Parathyroid adenoma (tissue), 2 donors: Measurements from ENCODE around the gene PRPSAP2.
"Not testable (repeated sequence)": the region's sequence is repeated elsewhere in the genome, so short reads cannot be mapped to it uniquely, and the experiment has no call there.

Experiments used
- H2AFZ ChIP-seq: fragments of 300-600 bp; sonication (generic); one replicate; pipeline ENCODE4 v1.7.0; 2017; ENCODE audit warnings: antibody characterized with exemption, mild to moderate bottlenecking
- H3K27ac ChIP-seq: fragments of 300-600 bp; sonication (generic); one replicate; pipeline ENCODE4 v1.7.0; 2017
- H3K27me3 ChIP-seq: fragments of 300-600 bp; sonication (generic); one replicate; pipeline ENCODE4 v1.7.0; 2017; ENCODE audit warnings: low read length; ENCODE audit not compliant: control insufficient read depth, insufficient read depth
- H3K36me3 ChIP-seq: fragments of 300-600 bp; sonication (generic); one replicate; pipeline ENCODE4 v1.7.0; 2017; ENCODE audit warnings: low read length; ENCODE audit not compliant: control insufficient read depth, insufficient read depth
- H3K4me1 ChIP-seq: fragments of 300-600 bp; sonication (generic); one replicate; pipeline ENCODE4 v1.7.0; 2017; ENCODE audit warnings: control low read depth
- H3K4me2 ChIP-seq: fragments of 300-600 bp; sonication (generic); one replicate; pipeline ENCODE4 v1.7.0; 2017; ENCODE audit warnings: low read length
- H3K4me3 ChIP-seq: fragments of 300-600 bp; sonication (generic); one replicate; pipeline ENCODE4 v1.7.0; 2017; ENCODE audit warnings: low read depth, low read length
- H3K79me2 ChIP-seq: fragments of 300-600 bp; sonication (generic); one replicate; pipeline ENCODE4 v1.7.0; 2017; ENCODE audit warnings: control low read depth
- H3K9ac ChIP-seq: fragments of 300-600 bp; sonication (generic); one replicate; pipeline ENCODE4 v1.7.0; 2017; ENCODE audit warnings: mild to moderate bottlenecking
- H3K9me3 ChIP-seq: fragments of 300-600 bp; sonication (generic); one replicate; pipeline ENCODE4 v1.7.0; 2017; ENCODE audit warnings: low read length; ENCODE audit not compliant: control insufficient read depth
- CTCF ChIP-seq: fragments of 300-600 bp; sonication (generic); IDR thresholded peaks from one replicate; pipeline ENCODE4 v1.7.0; 2017; ENCODE audit warnings: antibody characterized with exemption, mild to moderate bottlenecking
- donor health status: primary hyperparathyroidism.

Gene PRPSAP2

GRCh38 chr17:18857864-18858566 lies at the start of gene PRPSAP2:
Gene PRPSAP2, plus strand, starts transcription at chr17:18858131. Its CDS starts 7,703 bp downstream, at chr17:18865834.
- Histone ChIP-seq H3K27me3 (no peaks in the 10 kb centered on the region), H3K9ac (peak within 1 kb of the TSS; percentile 47), H3K4me3 (peak within 1 kb of the TSS; percentile 82), H2AFZ (peak within 1 kb of the TSS; percentile 95), H3K27ac (peak within 1 kb of the TSS; percentile 80), H3K4me1 (peaks cover 5% of the 10 kb centered on the region), H3K79me2 (peaks cover 4% of the 10 kb centered on the region), H3K4me2 (peak within 1 kb of the TSS; percentile 82), H3K9me3 (no peaks in the 10 kb centered on the region), H3K36me3 (no peaks in the 10 kb centered on the region)
- TF ChIP-seq CTCF, result no peak

- H2AFZ ChIP-seq, H3K9me3 ChIP-seq, H3K36me3 ChIP-seq, H3K79me2 ChIP-seq, H3K9ac ChIP-seq, H3K4me2 ChIP-seq, H3K4me3 ChIP-seq, H3K27ac ChIP-seq, H3K27me3 ChIP-seq, H3K4me1 ChIP-seq: not testable (repeated sequence)
Observed at GRCh38 chr17:18815924-18816323, 42.0 kb upstream of the PRPSAP2 start.

GRCh38 chr17:18816489-18817371 lies 41.2 kb upstream of the PRPSAP2 start:
- H3K79me2 ChIP-seq, H3K27ac ChIP-seq, H3K4me2 ChIP-seq, H3K9ac ChIP-seq, H3K9me3 ChIP-seq, H3K36me3 ChIP-seq, H3K4me1 ChIP-seq, H3K4me3 ChIP-seq, H2AFZ ChIP-seq, H3K27me3 ChIP-seq: not testable (repeated sequence)
- TF ChIP-seq CTCF, result peak; percentile 71

- H3K4me3 ChIP-seq, result not testable (repeated sequence)
Observed at GRCh38 chr17:18821430-18821829, 36.5 kb upstream of the PRPSAP2 start.

GRCh38 chr17:18827613-18828012 lies 30.3 kb upstream of the PRPSAP2 start:
- H3K4me3 ChIP-seq, H3K27ac ChIP-seq, H2AFZ ChIP-seq, H3K79me2 ChIP-seq, H3K27me3 ChIP-seq, H3K9me3 ChIP-seq, H3K4me1 ChIP-seq, H3K4me2 ChIP-seq, H3K36me3 ChIP-seq, H3K9ac ChIP-seq: not testable (repeated sequence)

More at GRCh38 chr17:18821430-18821829, 36.5 kb upstream of the PRPSAP2 start:
- H3K4me2 ChIP-seq, H3K9ac ChIP-seq, H3K4me1 ChIP-seq, H3K27me3 ChIP-seq, H3K79me2 ChIP-seq, H3K27ac ChIP-seq, H3K9me3 ChIP-seq, H3K36me3 ChIP-seq, H2AFZ ChIP-seq: not testable (repeated sequence)

GRCh38 chr17:18848501-18848900 lies 9.4 kb upstream of the PRPSAP2 start:
- Histone ChIP-seq H3K79me2 (no peaks in the 10 kb centered on the region), H3K4me1 (no peaks in the 10 kb centered on the region), H2AFZ (no peak overlapping the region), H3K4me3 (no peak overlapping the region), H3K4me2 (no peak overlapping the region), H3K27ac (no peak overlapping the region), H3K36me3 (no peaks in the 10 kb centered on the region), H3K9me3 (no peaks in the 10 kb centered on the region), H3K27me3 (no peaks in the 10 kb centered on the region), H3K9ac (no peak overlapping the region)
- TF ChIP-seq CTCF, result no peak
